Activated CD4-positive, alpha-beta T cell treated with anti-CD3 and anti-CD28 coated beads, Interleukin-2, Interleukin-6, amounts not matched to agents 100 ng/mL and 50 ng/mL, durations not matched to agents 16 hours and 8 hours (primary cell): ENCODE data around the gene CHID1.
A peak's percentile ranks its signal among the peaks of the same experiment; 100 is the strongest.

Source experiments
- DNase-seq: peaks from one replicate; pipeline ENCODE4 v3.0.0-alpha.2; 2020

CHID1 gene

DNA sequence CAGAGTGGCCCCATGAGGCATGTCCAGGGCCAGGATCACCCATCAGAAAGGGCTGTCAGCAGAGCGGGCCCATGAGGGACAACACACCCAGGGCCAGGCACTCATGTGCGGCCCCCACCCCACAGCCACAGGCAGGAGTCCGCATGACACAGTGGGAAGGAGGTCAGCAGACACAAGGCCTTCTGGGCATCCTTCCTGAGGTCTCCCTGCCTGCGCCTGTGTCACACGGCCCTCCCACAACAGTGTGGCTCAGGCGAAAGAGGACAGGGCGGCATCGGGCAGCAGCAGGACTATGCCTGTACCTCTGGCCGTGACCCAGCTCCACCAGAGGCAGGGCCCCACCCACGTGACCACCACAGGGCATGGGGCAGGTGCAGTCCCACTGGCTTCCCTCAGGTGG lies 27.1 kb downstream of the CHID1 start:
- DNase-seq = no peak

GRCh38 chr11:882596-882995 lies 28.0 kb downstream of the CHID1 start:
- no peak for DNase-seq

GRCh38 chr11:880447-880846 lies 30.2 kb downstream of the CHID1 start:
- DNase-seq = no peak

DNA sequence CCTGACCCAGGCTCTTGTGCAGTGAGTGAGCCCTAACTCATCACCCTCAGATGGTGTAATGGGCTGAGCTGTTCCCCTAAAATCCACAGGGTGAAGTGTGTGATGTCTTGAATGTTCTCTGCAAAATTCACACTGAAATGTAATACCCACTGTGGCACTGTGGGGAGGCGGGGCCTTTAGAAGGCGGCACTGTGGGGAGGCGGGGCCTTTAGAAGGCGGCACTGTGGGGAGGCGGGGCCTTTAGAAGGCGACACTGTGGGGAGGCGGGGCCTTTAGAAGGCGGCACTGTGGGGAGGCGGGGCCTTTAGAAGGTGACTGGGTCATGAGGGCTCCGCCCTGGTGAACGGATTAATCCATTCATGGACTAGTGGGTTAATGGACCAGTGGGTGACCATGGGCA lies 33.0 kb downstream of the CHID1 start:
- DNase-seq = peak; percentile 45

DNA sequence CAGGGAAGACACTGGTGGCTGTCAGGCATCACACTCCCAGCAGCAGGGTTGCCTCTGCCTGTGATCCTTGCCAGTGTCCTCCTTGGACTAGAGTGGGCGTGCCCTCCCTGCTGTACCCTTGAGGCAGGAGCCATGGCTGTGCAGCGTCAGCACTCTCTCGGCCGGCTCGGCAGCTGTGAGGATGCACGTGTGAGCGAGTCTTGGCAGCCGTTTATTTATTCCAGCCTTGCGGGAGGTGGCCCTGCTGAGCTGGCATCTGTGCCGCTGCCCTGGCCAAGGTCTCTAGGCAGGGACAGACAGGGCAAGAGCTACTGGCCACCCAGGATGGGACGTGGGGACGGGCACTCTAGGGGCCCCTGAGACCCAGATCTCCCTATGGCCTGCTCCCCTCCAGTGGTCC lies 34.1 kb downstream of the CHID1 start:
- no peak for DNase-seq

- no peak for DNase-seq
These were observed 34.8 kb downstream of the CHID1 start for GRCh38 chr11:875769-876301.

- no peak for DNase-seq
These were observed 35.4 kb downstream of the CHID1 start for GRCh38 chr11:875203-875602.

GRCh38 chr11:873706-874105 lies 36.9 kb downstream of the CHID1 start:
- DNase-seq = no peak

DNA sequence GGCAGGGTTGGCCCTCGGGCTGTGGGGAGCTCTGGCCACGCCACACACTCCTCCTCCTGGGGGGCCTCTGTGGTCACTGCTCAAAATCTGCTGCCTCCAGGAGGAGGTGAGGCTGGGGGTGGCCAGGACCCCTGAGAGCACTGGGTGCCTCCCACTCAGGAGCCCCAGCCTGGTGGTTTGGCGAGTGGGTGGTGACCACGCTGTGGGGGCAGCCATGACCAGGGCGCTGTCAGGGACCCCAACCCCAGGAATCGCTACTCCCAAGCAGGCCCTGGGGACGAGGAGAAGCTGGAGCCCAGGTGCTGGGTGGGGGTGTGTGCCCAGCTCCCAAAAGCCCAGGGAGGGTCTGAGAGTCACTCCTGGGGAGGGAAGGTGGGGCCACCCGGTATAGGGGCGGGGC lies 37.8 kb downstream of the CHID1 start:
- no peak for DNase-seq

GRCh38 chr11:871472-871871 lies 39.1 kb downstream of the CHID1 start:
- no peak for DNase-seq

DNA sequence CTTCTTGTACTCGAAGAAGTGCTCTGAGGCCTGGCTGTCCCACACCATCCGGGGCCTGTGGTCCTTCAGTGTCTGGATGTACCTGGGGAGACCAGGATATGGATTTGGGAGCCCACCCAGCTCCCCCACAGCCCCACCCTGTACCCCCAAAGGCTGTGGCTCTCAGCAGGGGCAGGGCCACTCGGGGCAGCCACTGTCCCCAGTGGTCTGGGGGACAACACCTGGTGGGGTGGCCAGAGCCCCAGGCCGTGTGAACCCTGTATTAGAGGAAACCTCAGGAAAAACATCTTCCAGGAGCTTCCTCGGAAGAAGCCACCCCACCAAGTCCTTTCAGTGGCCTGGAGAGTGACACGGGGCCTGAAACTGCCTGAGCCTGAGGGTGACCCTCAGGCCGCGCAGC lies 40.2 kb downstream of the CHID1 start:
- no peak for DNase-seq

DNA sequence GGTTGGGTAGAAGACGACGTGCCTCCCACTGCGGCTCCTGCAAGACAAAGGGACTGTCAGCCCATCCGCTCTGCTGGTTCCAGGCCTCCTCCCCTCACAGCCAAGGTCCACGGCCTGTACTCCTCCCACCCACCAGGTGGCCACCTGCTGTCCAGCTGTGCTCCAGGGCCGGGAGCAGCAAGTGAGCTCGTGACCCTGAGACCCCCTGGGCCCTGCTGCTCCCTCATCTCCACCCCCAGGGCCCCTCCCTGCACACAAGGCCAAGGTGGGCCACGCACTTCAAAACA lies 40.5 kb downstream of the CHID1 start:
- no peak for DNase-seq

DNA sequence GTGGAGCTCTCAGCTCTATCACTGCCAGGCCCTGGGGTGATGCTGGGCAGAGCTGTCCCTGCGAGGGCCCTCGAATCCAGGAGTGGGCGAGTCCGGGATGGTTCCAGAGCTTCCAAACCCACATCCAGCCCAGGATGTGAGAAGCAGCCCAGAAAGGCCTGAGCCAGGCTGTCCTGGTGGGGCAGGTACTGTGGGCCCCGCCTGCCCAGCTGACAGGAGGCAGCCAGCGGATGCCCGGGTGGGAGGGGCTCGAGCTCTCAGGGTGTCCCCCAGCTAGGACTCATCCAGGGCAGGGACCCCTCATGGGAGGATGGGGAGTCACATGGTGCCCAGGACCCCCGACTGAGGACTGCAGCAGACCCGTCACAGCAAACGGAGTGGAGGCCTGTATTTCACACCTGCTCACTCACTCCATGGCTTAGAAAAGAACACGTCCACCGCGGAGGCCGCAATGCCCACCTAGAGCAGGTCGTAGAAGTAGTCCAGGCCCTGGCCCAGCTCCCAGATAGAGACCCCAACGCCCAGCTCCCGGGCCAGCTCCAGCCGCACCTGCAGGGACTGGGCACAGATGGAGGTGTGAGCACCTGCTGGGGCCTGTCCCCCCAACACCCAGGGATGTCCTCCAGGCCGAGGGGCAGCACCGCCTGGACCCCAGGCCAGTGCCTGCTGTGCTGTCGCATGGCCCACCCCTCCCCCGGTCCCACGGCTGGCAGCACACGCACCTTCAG lies 41.0 kb downstream of the CHID1 start:
- DNase-seq = no peak

- no peak for DNase-seq
These were observed 41.8 kb downstream of the CHID1 start for GRCh38 chr11:868802-869201.

- no peak for DNase-seq
These were observed 42.2 kb downstream of the CHID1 start for GRCh38 chr11:868394-868793.

- no peak for DNase-seq
These were observed 42.7 kb downstream of the CHID1 start for GRCh38 chr11:867856-868358.

DNA sequence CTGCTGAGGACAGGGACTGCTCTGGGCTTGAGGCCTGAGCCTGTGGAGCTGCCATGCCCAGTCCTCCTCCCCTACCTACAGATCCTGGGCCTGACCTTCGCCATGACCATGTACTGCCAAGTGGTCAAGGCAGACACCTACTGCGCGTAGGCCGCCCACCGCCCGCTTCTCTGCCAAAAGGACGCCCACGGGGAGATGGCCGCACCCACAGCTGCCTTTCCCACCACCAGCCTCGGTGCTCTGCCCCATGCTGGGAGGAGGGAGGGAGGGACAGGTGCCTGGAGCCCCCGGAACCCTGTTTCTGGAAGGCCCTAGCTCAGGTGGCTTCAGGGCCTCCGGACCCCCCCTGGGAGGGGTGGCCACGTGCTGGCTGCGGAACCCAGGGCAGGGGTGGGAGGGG lies 44.1 kb downstream of the CHID1 start:
- no peak for DNase-seq

DNA sequence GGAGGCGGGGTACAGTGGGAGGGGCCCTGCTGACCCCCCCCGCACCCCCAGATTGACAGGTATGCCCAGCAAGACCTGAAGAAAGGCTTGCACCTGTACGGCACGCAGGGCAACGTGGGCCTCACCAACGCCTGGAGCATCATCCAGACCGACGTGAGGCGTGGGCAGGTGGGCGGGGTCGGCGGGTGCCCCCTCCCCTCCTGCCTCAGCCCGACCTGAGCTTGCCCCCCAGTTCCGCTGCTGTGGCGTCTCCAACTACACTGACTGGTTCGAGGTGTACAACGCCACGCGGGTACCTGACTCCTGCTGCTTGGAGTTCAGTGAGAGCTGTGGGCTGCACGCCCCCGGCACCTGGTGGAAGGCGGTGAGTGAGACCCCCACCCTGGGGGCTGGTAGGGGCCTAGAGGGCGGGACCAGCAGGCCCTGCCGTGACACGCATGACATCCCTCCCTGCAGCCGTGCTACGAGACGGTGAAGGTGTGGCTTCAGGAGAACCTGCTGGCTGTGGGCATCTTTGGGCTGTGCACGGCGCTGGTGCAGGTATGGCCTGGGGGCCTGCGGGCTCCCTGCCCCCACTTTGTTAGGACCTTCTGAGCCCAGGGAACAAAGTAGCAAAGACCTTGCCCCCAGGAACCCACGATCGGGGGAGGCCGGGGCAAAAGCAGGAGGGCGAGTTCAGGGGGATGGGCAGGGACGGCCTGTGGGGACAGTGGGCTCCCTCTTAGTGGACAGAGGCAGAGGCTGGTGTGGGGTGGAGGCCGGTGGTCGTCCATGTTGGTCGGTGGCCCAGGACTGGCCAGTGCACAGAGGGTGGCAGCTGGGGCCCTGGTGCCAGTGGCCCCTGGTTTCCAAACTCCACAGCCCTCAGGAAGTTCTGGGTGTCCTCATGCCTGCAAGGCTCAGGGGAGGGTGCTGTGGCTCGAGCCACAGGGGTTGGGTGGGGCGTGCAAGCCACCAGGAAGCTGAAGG lies 44.9 kb downstream of the CHID1 start:
- no peak for DNase-seq

DNA sequence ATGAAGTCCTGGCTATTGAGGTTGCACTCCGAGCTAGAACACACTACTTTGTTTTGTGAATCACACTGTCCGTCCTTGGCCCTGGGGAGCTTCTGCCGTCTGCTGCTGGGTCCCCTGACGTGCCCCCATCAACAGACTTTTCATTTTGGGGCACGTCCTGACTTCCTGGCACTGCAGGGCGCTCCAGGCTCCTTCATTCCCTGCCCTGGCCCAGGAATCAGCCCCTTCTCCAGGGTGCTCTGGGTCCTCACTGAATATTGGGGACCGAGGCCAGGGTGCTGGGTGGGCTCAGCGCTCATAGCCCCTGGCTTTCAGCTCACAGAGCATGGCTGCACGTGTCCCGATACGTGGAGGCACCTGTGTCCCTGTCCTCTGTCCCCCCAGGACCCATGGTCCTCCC lies 45.7 kb downstream of the CHID1 start:
- DNase-seq = no peak

GRCh38 chr11:863910-864827 lies 46.4 kb downstream of the CHID1 start:
- no peak for DNase-seq

DNA sequence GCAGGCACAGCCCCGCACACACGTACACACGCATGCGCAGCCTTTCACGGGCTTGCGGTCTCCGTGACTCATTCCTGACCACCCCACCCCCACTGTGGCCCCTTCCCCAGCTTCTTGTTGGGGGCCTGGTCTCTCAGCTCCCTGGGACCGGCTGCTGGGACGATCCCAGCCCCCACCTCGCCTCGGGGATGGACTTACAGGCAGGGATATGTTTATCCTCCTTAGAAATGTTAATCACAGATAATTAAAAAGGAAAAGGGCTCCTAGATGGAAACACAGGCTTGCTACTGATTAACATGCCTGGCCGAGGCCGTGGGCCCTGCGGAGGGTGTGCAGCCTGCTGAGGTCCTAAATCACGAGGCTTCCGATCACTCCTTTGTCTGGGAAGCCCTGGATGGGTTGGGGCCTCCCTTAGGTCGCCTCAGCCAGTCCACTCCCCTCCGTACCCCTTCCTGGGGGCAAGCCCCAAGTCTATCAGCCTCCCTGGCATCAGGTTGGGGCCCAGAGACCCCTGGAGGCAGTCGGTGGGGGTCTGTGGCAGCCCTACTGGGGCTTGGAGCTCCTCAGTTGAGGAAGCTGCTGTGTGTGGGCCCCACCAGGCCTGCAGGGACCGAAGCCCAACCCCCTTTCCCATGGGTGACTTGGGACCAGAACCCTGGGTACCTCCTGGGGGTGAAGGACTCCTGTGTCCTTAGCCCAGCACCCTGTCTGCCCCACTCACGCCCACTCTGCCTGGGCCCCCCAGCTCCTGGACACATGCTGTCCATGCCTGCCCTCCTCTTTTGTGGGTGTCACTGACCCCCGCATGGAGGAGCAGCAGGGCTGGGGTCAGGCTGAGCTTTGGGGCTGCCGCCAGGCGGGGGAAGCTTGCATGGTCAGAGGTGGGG lies 47.3 kb downstream of the CHID1 start:
- DNase-seq = no peak

DNA sequence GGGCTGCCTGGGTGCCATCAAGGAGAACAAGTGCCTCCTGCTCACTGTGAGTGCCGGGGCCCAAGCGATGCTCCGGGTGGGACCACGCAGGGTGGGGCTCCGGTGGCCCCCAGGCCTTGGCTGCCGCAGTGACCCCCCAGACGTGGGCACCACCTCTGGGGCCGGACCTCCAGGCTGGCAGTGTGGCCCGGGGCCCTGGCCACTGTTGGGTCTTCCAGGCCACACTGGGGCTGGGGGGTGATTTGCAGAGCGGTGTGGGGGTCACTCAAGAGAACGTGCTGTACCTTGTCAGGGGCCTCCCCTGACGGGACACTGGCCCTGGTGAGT lies 48.0 kb downstream of the CHID1 start:
- no peak for DNase-seq
